ENCODE data around the gene HSPA5.

DNA sequence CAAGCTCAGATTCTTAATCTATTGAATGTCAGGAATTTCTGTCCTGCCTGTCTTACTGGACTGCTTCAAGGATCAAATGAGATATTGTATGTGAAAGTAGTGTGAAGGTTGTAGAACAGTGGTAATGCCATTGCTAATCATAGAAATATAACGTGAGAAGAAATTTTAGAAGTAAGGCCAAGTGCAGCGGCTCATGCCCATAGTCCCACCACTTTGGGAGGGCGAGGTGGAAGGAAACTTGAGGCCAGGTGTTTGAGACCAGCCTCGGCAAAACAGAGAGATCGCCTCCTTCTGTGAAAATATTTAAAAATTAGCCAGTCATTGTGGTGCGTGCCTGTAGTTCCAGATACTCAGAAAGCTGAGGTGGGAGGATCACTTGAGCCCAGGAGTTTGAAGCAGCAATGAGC is 5.1 kb upstream of the HSPA5 start:
- no peak for TF ChIP-seq CTCF (IDR thresholded peaks at IDR 0.05; ENCODE audit: borderline replicate concordance, extremely low read depth, low read length, poor library complexity, severe bottlenecking)
- TF ChIP-seq EZH2 (IDR thresholded peaks at IDR 0.05; ENCODE audit: borderline replicate concordance, low read depth, low read length, severe bottlenecking): no peak
